ENCODE data around the gene CREB3L1.

Gene CREB3L1

DNA sequence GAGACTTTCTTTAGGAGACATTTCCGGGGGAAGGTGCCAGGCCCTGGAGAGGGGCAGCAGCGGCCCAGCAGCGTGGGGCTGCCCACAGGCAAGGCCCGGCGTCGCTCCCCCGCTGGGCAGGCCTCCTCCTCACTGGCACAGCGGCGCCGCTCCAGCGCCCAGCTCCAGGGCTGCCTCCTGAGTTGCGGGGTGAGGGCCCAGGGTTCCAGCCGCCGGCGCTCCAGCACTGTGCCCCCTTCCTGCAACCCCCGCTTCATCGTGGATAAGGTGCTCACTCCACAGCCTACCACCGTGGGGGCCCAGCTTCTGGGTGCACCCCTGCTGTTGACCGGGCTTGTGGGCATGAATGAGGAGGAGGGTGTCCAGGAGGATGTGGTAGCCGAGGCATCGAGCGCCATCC is 88.8 kb downstream of the CREB3L1 start:
- no peak for DNase-seq (ENCODE audit: extremely low read depth, low read depth)
- TF ChIP-seq, protein P1, sequence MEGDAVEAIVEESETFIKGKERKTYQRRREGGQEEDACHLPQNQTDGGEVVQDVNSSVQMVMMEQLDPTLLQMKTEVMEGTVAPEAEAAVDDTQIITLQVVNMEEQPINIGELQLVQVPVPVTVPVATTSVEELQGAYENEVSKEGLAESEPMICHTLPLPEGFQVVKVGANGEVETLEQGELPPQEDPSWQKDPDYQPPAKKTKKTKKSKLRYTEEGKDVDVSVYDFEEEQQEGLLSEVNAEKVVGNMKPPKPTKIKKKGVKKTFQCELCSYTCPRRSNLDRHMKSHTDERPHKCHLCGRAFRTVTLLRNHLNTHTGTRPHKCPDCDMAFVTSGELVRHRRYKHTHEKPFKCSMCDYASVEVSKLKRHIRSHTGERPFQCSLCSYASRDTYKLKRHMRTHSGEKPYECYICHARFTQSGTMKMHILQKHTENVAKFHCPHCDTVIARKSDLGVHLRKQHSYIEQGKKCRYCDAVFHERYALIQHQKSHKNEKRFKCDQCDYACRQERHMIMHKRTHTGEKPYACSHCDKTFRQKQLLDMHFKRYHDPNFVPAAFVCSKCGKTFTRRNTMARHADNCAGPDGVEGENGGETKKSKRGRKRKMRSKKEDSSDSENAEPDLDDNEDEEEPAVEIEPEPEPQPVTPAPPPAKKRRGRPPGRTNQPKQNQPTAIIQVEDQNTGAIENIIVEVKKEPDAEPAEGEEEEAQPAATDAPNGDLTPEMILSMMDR (IDR thresholded peaks at IDR 0.05; ENCODE audit: low read depth, low read length), result no peak

DNA sequence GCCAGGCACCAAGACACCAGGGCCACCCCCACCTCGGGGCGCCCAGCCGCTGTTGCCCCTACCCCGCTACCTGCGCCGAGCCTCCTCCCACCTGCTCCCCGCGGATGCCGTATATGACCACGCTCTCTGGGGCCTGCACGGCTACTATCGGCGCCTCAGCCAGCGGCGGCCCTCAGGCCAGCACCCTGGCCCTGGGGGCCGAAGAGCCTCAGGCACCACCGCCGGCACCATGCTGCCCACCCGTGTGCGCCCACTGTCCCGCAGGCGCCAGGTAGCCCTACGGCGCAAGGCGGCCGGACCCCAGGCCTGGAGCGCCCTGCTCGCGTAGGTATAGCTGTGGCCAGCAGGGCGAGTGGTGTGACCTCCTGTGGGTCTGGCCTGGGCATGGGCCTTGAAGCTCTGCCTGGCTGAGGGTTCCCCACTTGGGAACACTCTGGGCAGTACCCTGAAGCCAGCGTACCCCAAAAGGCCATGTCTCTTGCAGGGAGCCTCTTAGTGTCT is 89.2 kb downstream of the CREB3L1 start:
- TF ChIP-seq, protein P1 (IDR thresholded peaks at IDR 0.05; ENCODE audit: low read depth, low read length), result no peak
- no peak for DNase-seq (ENCODE audit: extremely low read depth, low read depth)

DNA sequence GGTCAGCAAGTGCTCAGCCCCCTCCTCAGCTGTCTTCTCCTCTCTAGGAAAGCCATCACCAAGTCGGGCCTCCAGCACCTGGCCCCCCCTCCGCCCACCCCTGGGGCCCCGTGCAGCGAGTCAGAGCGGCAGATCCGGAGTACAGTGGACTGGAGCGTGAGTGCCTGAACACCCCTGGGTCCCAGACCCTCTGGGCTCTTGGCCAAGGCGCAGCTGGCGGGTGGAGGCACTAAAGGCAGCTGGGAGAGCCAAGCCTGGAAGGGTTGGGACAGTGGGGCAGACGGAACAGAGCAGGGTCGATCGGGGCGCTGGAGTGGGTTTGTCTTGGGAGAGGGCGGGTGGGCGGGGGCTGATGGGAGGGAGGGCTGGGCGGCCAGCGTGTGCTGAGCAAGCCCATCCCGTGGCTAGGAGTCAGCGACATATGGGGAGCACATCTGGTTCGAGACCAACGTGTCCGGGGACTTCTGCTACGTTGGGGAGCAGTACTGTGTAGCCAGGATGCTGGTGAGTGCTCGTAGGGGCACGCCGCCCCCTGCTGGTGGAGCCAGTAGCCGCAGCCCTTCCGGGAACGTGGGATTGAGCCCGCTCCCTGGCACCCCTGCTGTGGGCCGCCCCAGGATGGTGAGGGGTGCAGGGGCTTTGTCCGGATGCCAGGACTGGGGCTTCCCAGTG is 89.9 kb downstream of the CREB3L1 start:
- TF ChIP-seq, protein P1 (IDR thresholded peaks at IDR 0.05; ENCODE audit: low read depth, low read length), result peak; percentile 82
- no peak for DNase-seq (ENCODE audit: extremely low read depth, low read depth)

DNA sequence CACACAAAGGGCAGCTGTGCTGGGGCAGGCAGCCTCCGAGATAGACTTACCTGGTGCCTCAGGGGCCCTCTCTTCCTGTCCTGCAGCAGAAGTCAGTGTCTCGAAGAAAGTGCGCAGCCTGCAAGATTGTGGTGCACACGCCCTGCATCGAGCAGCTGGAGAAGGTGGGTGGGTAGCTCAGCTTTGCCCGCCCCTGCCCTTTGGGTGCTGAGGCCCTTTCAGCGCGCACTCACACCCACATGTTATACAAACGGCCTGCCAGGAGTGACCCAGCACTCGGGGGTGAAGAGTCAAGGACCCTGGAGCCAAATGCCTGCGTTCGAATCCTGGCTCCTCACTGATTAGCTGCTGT is 90.4 kb downstream of the CREB3L1 start:
- no peak for DNase-seq (ENCODE audit: extremely low read depth, low read depth)
- TF ChIP-seq, protein P1 (IDR thresholded peaks at IDR 0.05; ENCODE audit: low read depth, low read length), result no peak

DNA sequence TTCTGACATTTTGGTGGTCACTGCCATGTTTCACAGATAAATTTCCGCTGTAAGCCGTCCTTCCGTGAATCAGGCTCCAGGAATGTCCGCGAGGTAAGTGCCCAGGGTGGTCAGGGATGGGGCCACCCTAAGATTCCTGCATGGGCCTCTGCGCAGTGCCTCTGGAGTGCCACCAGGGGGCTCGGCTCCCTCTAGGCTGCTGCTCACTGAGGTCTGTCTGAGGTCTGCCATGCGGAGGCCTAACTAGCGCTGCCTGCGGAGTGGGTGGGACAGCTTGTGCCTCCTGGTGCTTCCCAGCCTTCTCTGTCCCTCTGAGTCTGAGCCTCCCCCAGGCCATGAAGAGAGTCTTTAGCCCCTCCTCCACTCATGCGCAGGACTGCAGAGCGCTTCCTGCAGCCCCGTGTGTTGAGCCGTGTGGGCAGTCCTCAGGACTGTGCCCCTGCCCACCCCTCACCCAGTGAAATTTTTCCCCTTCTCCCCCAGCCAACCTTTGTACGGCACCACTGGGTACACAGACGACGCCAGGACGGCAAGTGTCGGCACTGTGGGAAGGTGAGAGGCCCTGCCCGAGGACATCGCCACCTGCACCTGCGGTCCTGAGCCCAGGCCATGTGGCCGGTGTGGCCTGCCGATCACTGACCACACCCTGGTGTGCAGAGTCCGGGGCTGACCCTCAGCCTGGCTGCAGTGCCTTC is 92.1 kb downstream of the CREB3L1 start:
- TF ChIP-seq, protein P1 (IDR thresholded peaks at IDR 0.05; ENCODE audit: low read depth, low read length), result peak; percentile 92
- no peak for DNase-seq (ENCODE audit: extremely low read depth, low read depth)

DNA sequence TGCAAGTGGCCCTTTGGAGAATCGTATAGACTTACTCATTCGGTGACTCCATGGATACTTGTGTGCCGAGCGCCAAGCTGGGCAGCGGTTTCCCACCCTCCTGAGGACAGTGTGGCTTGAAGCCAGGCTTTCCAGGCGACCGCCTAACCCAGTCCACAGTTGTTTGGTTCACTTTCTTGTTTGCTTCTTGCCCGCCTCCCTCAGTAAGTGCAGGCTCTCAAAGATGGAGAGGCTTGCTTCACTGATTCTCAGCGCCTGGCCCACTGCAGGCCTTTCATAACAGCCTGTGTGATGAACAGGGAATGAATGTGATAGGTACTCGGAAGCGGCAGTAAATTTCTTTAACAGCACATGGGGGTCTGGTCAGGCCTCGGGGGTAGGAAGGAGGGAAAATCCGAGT is 92.8 kb downstream of the CREB3L1 start:
- TF ChIP-seq, protein P1 (IDR thresholded peaks at IDR 0.05; ENCODE audit: low read depth, low read length), result no peak
- no peak for DNase-seq (ENCODE audit: extremely low read depth, low read depth)
